GM19351 (cell line): ENCODE data around the gene MGAT5B.

Experiments
- ATAC-seq: cut with Tn5 transposase; IDR thresholded peaks from one replicate; pipeline ENCODE4 v1.9.1; 2021; ENCODE audit warnings: mild to moderate bottlenecking, moderate library complexity; ENCODE audit not compliant: unreplicated experiment

Gene MGAT5B

GRCh38 chr17:76946772-76947135 lies 78.5 kb downstream of the MGAT5B start:
- no peak for ATAC-seq

DNA sequence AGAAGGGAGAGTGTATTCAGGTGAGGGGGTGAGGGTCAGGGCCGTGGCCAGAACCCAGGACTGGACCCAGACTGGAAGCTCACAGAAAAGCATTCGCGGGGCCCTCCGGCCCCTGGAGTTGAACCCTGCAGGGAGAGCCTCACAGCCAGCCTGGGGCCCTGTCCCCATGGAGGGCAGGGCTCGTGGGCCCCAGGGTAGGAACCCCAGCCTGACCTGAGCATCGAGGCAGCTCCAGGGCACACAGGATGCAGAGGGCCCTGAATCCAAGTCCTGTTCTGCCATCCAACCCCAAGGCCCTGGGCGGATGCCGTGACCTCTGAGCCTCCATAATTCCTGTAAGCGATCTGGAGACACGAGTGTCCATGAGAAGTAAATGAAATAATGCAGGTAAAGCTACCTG lies 79.1 kb downstream of the MGAT5B start:
- ATAC-seq: no peak

GRCh38 chr17:76947771-76948170 lies 79.6 kb downstream of the MGAT5B start:
- ATAC-seq: no peak

DNA sequence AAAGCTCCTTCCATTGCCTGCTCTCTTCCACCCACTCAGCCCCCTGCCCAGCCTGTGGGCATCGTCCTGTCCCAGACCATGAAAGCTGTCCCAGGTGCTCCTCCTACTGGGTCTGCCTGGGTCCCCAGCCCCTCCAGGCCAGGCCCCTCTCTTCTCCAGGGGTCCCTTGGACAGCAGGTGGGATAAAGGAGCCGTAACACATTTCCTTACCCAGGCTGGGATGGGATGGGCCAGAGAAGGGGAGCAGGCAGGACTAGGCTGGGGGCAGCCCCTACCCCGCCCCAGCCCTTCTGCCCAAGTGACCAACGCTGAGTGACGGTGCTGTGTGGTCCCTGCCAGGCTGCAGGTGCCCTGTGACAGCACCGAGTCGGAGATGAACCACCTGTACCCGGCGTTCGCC lies 80.1 kb downstream of the MGAT5B start:
- ATAC-seq: no peak

GRCh38 chr17:76948726-76949342 lies 80.6 kb downstream of the MGAT5B start:
- no peak for ATAC-seq

- ATAC-seq: no peak
These were observed 81.9 kb downstream of the MGAT5B start for GRCh38 chr17:76949913-76950695.

GRCh38 chr17:76951375-76951905 lies 83.2 kb downstream of the MGAT5B start:
- no peak for ATAC-seq

DNA sequence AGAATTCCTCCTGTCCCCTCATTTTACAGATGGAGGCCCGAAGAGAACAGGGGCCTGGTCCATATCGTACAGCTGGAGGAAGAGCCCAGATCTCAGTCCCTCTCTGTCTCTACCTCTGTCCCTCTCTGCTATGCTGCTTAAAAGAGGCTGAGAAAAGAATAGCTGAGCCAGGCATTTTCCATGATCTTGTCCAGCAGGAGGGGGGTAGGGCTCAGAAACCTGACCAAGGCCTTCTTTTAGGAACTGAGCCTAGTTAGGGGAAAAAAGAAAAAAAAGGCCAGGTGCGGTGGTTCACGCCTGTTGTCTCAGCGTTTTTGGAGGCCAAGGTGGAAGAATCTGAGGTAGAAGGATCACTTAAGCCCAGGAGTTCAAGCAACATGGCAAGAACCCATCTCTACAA lies 84.2 kb downstream of the MGAT5B start:
- no peak for ATAC-seq

GRCh38 chr17:76953066-76953465 lies 84.9 kb downstream of the MGAT5B start:
- no peak for ATAC-seq

DNA sequence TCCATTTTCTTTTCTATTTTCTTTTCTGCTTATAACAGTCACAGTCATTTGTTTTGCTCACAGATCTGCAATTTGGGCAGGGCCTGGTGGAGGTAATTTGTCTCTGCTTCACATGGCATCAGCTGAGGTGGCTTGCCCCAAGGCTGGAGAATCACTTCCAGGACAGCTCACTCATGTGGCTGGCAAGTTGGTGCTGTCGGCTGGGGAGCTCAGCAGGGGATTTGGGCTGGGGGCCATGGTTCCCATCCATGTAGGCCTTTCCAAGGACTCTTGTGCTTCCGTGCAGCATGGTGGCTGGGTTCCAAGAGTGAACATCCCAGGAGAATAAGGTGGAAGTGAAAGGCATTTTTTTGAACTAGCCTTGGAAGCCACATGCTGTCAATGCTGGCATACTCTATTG lies 85.7 kb downstream of the MGAT5B start:
- no peak for ATAC-seq

DNA sequence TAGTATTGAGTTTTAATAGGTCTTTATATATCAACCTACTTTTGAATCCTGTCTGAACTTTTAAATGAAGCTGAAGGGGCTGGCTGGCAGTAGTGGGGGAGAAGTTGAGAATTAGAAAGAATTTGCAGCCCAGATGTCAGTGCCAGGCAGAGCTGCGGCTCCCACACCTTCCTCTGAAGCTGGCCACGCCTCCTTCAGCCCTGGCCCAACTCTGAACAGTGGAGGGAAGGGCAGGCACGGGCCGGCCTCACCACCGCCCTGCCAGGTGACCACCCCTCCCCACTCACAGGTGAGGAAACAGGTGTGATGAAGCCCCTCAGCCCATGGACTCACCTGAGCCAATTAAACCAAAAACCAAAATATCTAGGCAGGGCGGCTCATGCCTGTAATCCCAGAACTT lies 87.0 kb downstream of the MGAT5B start:
- no peak for ATAC-seq

- no peak for ATAC-seq
These were observed 88.8 kb downstream of the MGAT5B start for GRCh38 chr17:76956846-76957540.

- no peak for ATAC-seq
These were observed 89.7 kb downstream of the MGAT5B start for GRCh38 chr17:76957678-76958464.

GRCh38 chr17:76958974-76959373 lies 90.8 kb downstream of the MGAT5B start:
- no peak for ATAC-seq

DNA sequence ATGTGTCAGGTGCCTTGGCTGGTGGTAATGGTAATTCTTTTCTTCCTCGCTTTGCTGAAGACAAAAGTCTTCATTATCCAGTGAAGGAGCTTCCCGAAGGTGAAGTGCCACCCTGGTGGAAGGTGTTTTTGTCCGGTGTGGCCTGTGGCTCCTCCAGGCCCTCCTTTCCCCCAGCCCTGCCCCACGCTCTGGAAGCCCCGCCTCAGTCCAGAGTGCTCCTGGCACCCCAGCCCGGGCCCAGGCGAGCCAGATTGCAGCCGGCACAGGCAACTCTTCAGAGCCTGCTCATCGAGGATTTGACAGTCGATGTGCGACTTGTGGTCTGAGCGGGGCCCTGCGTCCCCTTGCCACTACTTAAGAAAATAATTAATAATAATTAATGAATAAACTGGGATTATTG lies 93.7 kb downstream of the MGAT5B start:
- ATAC-seq: no peak

GRCh38 chr17:76962858-76963257 lies 94.7 kb downstream of the MGAT5B start:
- ATAC-seq: no peak

- no peak for ATAC-seq
These were observed 97.8 kb downstream of the MGAT5B start for GRCh38 chr17:76966016-76966415.

DNA sequence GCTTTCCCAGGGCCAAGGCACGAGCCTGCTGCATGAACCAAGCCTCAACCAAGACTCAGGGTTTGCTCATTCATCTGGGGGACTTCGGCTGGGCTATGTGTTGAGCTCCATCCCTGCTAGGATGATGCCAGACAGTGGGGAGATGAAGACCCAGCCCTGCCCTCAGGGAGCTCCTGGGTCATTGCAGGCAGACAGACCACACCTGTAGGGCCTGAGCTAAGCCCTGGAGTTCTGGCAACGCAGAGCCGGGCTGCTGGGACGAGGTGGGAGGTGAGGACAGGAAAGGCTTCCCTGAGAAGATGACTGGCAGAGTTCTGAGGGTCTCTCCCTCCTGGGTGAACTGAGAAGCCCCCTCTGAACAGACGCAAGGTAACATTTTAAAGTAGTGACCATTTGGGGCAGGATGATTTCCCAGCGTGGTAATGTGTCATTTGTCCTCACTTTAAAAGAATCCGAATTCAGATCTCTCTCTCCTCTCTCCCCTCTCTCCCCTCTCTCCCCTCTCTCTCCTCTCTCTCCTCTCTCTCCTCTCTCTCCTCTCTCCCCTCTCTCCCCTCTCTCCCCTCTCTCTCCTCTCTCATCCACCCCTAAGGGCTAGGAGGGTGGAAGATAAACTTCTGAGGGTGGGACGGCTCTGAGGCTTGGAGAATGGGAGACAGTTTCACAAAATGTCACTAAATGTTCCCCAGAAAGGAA lies 98.4 kb downstream of the MGAT5B start:
- ATAC-seq: no peak

- no peak for ATAC-seq
These were observed 99.6 kb downstream of the MGAT5B start for GRCh38 chr17:76967762-76968161.
